Right ventricle myocardium inferior (tissue), 1 donor: ENCODE results near the gene RBM33. TPM values are rescaled to one million over a fixed set of nuclear protein-coding genes. Genes with fewer than 3 reads are reported as not detected.
"Not testable (repeated sequence)": the region's sequence is repeated elsewhere in the genome, so short reads cannot be mapped to it uniquely, and the experiment has no call there.

ENCODE experiments used
- ATAC-seq: fragments of 200-7000 bp; cut with Tn5 transposase; one replicate; pipeline ENCODE4 v1.9.1; 2020; ENCODE audit warnings: mild to moderate bottlenecking, moderate library complexity
- DNase-seq: peaks from one replicate; pipeline ENCODE4 v3.0.0; 2021; ENCODE audit errors: missing footprints
- intact Hi-C: fragments of 100-400 bp; cut with DNase I; formaldehyde crosslinking; loops from one replicate; pipeline ENCODE4 v1.11.0; 2022
- long read RNA-seq: library from polyadenylated mRNA; unstranded; transcript quantifications from one replicate; pipeline ENCODE4 v2.0.0, GENCODE V29; 2021
- total RNA-seq: library from RNA; stranded (reverse); fragmentation: NEBNext Ultra II Directional; extraction: Animal tissue kit (Norgen Biotek cat#: 25700); gene quantifications from one replicate; pipeline ENCODE4 v1.2.1, GENCODE V29; 2021
- donor health status: DM: no; HTN: yes; CAD: no; lungs with severe emphysema.

Gene RBM33, protein sequence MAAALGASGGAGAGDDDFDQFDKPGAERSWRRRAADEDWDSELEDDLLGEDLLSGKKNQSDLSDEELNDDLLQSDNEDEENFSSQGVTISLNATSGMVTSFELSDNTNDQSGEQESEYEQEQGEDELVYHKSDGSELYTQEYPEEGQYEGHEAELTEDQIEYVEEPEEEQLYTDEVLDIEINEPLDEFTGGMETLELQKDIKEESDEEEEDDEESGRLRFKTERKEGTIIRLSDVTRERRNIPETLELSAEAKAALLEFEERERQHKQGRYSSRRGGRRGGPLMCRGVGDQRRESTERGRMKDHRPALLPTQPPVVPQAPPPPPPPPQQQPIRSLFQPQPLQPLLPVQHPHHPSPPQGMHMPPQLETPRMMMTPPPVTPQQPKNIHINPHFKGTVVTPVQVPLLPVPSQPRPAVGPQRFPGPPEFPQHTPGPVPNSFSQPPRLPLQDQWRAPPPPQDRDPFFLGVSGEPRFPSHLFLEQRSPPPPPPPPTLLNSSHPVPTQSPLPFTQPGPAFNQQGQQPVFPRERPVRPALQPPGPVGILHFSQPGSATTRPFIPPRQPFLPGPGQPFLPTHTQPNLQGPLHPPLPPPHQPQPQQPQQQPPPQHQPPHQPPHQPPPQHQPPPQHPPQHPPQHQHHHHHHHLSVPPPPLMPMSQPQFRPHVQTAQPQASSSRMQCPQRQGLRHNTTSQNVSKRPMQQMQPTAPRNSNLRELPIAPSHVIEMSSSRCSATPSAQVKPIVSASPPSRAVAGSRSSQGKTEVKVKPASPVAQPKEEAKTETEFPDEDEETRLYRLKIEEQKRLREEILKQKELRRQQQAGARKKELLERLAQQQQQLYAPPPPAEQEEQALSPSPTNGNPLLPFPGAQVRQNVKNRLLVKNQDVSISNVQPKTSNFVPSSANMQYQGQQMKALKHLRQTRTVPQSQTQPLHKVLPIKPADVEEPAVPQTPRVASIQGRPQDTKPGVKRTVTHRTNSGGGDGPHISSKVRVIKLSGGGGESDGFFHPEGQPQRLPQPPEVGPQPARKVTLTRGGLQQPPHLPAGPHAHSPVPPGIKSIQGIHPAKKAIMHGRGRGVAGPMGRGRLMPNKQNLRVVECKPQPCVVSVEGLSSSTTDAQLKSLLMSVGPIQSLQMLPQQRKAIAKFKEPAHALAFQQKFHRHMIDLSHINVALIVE
- 36.1 TPM for total RNA-seq
- long read RNA-seq, partial matches to known transcripts, result 1 of 6 reads
- long read RNA-seq, other reads (novel, unspliced or antisense), result 3 of 6 reads

DNA sequence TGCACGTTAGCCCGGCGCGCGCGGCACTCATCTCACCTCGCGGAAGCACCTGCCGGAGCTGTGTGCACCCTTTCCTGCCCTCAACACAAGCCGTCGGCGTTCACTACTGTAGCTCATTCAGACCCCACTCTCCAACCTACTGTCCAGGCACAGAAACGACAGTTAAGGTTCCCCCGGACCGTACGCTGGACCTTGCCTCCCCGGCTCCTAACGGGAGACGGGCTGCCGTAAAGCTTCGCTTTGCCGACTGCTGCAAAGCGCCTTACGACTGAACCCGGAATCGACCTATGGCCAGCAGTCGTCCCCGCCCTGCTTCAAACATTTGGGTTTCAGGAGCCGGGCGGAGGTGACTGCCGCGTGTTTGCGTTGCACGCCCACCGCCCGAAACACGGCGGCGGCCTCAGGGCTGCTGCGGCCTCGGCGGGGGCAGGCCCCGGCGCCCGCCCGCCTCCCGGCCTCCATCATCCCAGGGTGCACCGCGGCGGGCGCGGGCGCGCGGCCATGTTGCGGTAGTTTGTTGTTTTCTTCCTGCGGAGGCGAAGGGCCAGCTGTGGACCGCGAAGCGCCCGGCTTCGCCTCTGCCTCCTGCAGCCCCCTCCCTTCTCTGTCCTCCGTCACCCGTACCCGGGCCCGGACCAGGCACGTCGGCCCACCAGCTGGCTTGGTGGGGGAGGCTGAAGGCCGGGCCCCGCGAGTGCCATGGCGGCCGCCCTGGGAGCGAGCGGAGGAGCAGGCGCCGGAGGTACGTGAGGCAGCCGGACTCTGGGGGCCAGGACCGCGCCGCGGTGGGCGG is at the start of gene RBM33:
Gene RBM33 (plus strand): TSS at position 484 of the 793 bp plus-strand sequence. CDS start 216 bp downstream, at position 700.
- intact Hi-C loops, result loop anchor here (5.0 kb wide), 2 partner anchors 42 to 108 kb away; no protein-coding TSS in a partner anchor
- peak; percentile 93 for DNase-seq
- ATAC-seq, result peak; percentile 92

DNA sequence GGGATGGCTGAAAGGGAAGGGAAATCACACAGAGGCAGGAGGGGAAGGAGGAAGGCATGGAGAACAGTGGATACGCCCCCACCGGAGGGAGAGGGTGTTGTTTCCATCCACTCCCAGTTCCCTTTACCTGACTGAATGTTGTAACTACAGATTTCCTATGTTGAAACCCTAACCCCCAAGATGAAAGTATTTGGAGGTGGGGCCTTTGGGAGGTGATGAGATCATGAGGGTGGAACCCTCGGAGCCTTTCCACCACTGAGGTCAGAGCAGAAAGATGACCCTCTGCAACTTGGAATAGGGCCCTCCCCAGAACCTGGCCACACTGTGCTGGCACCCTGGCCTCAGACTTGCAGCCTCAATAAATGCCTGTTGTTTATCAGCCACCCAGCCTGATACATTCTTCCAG is 49.5 kb upstream of the RBM33 start:
- DNase-seq, result no peak
- intact Hi-C loops, result no loop called here
- ATAC-seq, result no peak

DNA sequence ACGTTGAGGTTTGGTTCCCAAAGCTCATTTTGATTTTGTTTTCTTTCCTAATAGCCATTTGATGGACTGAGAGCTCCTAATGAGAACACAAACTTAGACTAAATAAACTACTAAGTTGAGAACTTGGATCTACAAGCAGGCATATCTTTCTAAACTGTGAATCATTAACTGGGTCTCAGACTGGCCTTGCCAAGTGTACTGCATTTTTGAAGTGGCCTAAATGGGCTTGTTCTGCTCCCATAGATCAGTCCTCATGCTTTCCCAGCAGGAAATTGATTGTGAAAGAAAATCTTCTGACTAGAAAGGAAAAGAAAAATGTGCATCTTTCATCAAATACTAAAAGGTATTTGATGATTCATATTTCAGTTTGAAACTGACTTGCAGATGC is 46.7 kb upstream of the RBM33 start:
- no peak for ATAC-seq
- no peak for DNase-seq
- intact Hi-C loops, result loop anchor here (2.0 kb wide), 2 partner anchors 141 to 171 kb away; no protein-coding TSS in a partner anchor

DNA sequence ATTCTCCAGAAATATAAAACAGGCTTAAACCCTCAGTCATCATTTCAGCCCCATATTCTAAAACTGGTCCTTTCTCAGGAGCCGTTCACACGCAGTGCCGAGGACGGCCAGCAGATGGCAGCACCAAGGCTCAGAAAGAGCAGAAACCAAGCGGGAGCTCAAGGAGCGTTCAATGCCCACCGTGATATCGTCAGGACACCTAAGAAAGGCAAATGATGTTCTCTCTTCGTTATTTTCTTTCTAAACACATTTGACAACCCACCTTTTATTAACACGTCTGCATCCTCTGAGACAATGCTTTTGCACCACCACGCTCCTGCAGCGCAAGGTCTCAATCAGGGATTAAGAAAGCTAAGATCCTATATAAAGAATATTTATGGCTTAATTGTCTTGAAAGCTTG is 45.7 kb upstream of the RBM33 start:
- ATAC-seq, result peak; percentile 50
- intact Hi-C loops, result loop anchor here (2.0 kb wide), 2 partner anchors 140 to 170 kb away; no protein-coding TSS in a partner anchor

DNA sequence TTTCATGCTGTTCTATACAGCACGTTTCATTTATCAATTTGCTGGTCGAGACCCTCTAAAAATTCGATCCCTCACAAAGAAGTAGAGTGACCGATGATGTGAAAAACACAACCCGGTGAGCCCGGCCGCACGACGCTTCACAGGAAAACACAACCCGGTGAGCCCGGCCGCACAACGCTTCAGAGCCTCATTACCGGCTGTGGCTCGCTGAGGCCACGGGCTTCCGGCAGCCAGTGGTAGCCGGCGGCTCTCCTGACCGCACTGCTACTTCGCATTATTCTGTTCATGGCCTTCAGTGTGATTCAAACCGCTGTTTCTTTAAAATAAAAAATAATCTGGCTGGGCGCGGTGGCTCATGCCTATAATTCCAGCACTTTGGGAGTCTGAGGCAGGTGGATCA is 42.3 kb upstream of the RBM33 start:
- DNase-seq, result no peak
- intact Hi-C loops, result loop anchor here (5.0 kb wide), 1 partner anchor 40 kb away; the partner anchor contains the start of gene RBM33
- ATAC-seq, result no peak

More for the DNA sequence above, 45.7 kb upstream of the RBM33 start:
- peak; percentile 89 for DNase-seq

DNA sequence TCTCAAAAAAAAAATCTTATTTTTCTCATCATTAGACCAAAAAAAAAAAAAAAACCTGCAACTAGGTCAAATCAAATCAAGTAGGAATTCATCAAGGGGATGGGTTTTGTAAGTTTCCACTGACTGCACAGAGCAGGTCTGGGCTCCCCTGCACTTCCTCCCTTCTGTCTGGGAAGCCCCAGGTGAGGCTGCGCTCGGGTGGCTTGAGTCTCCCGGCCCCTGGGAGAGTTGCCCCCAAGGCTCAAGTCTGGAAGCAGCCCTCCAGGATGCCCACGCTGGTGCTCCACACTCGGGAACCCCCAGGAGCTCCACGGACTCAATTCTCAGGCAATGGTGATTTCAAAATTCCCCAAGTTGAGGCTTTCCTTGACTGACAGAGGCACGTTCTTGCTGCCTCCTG is 41.7 kb upstream of the RBM33 start:
- intact Hi-C loops, result loop anchor here (5.0 kb wide), 1 partner anchor 40 kb away; the partner anchor contains the start of gene RBM33
- DNase-seq (no peak), ATAC-seq (no peak)

DNA sequence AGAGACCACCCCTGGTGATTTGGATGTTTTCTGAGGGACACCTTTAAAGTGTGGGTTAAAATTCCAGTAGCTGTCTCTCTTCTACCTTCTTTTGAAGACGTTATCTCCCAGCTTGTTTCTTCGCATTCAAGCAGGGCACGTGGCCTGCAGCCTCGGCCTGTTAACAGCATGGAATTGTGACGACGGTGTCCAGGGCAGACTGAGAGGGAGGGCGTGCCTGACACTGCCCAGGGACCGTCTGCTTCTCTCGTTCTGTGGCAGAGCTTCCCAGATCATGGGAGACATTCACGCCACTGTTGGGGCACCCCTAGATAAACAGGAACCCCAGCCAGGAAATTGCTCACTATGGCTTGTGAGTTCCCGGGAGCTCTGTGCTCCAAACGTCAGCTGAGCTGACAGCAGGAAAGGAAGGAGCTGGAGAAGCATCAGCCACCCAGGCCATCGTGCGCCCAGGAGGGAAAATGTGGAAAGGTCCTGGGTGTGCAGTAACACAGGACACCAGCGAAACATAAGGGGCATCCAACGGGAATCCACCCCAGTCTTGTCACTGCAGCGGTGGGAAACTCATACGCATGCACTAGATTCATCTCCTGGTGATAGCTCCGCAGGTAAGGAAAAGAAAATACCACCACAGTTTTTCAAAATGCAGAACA is 41.1 kb upstream of the RBM33 start:
- no peak for ATAC-seq
- intact Hi-C loops, result loop anchor here (5.0 kb wide), 1 partner anchor 39 kb away; the partner anchor contains the start of gene RBM33
- DNase-seq, result no peak

DNA sequence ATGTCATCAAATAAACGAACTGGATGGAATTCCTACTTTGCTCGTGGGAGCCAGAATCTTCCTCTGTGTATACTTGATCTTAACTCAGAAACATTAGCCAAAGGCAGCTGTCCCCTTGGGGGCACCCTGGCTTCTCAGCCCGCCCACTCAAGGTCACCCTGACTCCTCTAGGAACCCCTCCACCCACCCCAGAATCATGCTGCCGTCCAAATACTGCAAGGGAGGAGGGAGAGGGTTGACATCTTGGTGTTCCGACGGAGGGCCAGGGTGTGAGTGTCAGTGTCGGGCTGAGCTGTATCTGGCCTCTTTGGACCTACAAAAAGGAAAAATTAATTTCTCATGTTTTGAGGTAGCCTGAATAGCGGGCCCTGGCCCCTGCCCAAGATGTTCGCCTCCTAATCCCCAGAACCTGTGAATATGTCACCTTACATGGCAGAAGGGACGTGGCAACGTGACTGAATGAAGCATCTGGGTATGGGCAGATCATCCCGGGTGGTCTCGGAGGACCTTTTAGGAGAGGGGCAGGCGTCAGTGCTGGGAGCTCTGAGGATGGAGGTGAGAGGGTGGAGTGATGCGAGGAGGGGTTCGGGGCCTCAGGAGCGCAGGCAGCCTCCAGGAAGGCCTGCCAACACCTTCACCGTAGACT is 40.5 kb upstream of the RBM33 start:
- intact Hi-C loops, result loop anchor here (5.0 kb wide), 1 partner anchor 38 kb away; the partner anchor contains the start of gene RBM33
- DNase-seq (no peak), ATAC-seq (no peak)

DNA sequence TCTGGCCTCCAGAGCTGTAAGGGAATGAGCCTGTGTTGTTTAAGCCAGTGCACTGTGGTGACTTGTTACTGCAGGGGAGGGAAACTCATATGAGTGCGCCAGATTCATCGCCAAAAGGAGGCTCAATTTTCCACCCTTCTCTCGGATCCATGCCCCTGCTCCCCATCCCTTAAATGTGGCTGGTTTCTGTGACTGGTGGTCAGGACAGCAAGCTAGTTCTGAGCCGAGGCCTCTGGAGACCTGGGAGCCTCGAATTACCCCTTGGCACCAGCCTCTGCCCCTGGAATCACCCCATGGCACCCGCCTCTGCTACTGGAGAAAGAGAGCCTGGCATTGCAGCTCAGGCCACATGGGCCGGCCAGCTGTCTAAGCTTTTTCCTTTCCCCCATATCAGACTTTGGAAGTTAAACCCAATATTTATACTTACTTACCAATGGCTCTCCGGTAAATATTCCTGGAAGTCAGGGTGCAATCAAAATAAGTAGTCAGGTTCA is 39.9 kb upstream of the RBM33 start:
- DNase-seq (no peak), ATAC-seq (no peak)
- intact Hi-C loops, result loop anchor here (5.0 kb wide), 1 partner anchor 38 kb away; the partner anchor contains the start of gene RBM33

DNA sequence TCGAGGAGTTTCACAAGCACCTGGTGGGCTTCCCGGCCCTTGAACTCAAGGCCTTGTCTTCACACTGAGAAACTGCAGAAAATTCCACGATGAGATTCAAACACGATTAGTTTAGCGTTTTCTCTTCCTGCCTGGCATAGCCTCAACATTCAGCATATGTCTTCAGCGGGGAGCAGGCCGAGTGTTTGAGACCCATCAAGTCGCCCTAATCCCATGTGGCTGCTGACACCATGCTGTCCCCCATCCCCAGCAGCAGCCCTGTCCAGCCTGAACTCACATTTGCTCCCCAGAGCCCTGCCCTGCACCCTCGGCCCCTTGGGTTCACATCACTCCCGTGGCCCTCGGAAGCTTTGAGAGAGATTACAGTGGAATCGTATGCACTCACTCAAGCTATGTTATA is 35.3 kb upstream of the RBM33 start:
- DNase-seq (no peak), ATAC-seq (no peak)
- intact Hi-C loops, result no loop called here

DNA sequence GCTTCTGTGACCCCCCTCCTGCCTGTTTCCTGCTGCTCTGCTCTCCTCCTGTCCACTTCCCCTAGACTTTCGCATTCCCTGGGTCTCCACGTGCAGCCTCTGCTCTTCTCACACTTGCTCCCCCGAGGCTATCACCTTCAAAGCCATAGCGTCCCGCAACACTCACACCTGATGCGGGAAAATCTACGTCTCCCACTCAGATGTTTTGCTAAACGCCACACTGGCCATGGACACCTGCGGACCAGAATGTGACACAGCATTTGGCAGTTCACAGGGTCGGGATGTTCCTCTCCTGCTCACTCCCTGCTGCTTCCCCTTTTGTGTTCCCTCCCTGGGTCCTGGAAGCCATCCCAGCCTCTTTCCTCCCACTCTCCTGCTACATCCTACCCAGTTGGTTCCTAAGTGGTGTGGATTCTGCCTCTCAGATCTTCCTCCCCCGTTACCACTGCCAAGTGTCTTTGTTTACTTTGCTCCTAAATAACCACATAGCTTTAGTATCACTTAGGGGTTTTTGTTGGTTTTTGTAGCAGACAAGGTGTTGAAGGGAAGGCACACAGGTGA is 33.7 kb upstream of the RBM33 start:
- intact Hi-C loops, result no loop called here
- ATAC-seq (no peak), DNase-seq (no peak)

DNA sequence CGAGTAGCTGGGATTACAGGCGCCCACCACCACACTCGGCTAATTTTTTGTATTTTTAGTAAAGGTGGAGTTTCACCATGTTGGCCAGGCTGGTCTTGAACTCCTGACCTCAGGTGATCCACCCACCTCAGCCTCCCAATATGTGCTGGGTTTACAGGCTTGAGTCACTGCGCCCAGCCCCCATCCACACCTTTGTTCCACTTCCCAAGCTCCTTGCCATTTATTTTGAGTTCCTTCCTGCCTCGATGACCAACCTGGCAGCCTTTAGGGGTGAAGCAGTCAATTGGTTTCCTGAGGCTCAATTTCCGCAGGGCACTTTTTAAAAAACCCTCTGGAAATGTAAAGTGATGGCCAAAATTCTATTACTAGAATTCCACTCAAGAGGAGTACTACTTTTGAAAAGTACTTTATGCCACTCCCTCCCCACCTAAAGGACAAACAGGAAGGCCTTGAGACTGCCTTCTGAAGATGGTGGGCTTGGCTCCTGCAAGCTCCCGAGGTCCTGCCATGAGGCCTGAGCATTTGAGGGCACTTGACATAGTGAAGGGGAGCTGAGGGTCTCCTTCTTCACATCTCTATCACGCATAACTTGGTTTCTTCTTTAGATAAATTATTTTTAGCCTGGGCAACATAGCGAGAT is 32.5 kb upstream of the RBM33 start:
- ATAC-seq (no peak), DNase-seq (no peak)
- intact Hi-C loops, result no loop called here

DNA sequence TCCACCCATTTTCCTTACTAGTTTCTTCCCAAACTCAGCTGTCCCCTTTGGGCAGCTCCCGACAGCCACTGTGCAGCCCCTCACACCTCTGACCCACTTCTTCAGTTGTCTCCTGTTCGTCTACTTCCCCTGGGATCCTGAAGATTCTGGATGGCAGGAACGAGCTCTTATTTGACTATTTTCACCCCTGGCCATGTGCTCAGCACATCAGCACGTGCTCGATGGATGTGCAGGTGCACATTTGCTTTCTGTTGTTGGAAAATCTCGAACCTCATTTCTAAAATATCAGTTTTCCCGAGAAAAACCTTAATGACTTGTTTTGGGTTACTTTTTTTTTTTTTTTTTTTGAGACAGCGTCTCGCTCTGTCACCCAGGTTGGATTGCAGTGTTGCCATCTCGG is 31.8 kb upstream of the RBM33 start:
- DNase-seq, result no peak
- intact Hi-C loops, result no loop called here
- no peak for ATAC-seq

DNA sequence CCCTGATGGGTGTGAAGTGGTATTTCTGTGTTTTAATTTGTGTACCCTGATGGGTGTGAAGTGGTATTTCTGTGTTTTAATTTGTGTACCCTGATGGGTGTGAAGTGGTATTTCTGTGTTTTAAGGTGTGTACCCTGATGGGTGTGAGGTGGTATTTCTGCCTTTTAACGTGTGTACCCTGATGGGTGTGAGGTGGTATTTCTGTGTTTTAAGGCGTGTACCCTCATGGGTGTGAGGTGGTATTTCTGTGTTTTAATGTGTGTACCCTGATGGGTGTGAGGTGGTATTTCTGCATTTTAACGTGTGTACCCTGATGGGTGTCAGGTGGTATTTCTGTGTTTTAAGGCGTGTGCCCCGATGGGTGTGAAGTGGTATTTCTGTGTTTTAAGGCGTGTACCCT is 29.4 kb upstream of the RBM33 start:
- DNase-seq, intact Hi-C loops, ATAC-seq: not testable (repeated sequence)

DNA sequence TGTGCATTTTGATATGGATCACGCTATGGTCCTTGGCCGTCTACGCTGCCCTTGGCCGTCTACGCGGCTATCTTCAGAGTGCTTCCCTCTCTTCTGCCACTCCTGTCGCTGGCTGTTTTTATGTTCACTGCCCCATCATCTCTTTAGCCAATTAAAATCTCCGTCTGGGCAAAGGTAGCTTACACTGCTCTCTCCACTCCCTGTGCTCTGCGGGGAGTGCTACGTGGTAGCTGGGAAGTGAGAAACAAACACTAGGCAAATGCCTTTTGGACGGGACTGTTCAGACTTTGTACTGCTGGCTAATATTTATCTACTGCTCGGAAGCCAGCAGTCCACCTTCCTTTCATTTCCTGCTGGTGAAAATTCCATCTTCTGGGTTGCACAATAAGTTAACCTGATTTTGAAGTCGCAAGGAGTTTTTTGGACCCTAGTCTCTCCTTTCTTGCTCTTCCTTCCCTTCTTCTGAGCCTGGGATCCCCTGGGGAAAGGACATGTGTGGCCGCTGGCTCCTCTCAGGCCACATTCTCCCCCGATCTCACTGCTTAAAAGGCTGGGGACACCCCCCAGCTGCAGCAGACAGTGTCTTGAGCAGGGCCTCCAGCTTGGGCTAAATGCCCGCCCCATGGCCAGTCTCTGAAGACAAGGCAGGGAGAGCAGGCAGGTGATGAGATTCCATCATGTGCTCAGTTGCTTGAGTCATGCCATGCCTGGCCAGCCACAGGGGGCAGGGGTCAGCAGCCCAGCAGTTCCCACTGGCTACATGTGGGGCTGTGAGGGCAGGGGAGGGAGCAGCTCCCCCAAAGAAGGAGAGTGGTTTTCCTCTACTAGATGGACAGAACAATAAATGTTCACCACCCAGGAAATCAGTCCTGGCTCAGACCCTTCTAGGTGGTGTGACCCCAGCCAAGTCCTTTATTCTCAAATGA is 25.5 kb upstream of the RBM33 start:
- DNase-seq (no peak), ATAC-seq (no peak)
- intact Hi-C loops, result no loop called here
